ELF-1 (cell line): Measurements from ENCODE around the gene CCDC141.

ENCODE experiments used
- DNase-seq: peaks from one replicate; pipeline ENCODE4 v3.0.0-alpha.2; 2016; ENCODE audit warnings: low read depth, low spot score

Gene CCDC141

DNA sequence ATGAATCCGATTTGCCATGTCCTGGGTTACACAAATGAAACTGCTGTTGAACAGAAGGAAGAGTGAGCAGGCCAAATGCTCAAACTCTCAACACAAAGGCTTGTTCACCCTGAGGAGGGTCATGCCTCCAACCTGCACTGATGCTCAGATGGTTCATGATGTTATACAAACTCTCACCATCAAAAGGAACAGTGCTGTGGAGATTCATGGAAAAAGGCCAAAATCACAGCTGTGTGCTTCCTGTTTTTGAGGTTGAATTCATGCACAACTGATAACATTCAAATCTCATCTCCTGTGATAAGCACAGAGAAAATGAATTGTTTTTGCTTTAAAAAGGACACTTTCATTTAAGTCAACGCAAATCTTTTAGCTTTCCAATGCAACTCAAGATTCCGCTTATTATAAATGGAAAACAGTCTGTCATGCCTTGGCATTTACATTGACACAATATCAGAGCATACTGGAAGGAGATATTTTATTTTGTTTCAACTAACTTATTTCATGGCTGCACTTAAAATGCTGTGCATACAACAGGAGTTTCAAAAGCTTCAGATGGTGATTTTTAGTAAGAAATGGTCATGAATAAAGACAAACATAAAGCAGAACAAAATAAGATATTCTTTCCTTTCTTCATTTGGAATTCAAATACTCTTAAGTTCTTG, 220.5 kb downstream of the CCDC141 start:
- no peak for DNase-seq

DNA sequence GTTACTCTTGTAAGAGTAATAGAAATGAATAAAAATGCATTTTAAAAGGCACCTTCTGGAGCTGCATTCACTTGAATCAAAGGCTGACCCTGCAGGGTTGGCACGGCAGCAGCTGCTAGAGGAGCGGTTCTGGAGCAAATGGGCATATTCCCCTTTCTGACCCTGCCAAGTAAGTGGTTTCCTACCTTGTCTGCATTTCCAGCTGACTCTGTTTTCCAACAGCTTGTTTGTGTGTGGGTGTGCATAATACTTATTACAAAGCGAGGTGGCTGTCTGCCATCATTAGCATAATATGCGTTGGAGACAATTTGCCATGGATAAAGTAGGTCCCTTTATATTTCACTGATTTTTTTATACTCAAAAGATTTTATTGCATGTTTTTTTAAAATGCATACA, 221.5 kb downstream of the CCDC141 start:
- no peak for DNase-seq

DNA sequence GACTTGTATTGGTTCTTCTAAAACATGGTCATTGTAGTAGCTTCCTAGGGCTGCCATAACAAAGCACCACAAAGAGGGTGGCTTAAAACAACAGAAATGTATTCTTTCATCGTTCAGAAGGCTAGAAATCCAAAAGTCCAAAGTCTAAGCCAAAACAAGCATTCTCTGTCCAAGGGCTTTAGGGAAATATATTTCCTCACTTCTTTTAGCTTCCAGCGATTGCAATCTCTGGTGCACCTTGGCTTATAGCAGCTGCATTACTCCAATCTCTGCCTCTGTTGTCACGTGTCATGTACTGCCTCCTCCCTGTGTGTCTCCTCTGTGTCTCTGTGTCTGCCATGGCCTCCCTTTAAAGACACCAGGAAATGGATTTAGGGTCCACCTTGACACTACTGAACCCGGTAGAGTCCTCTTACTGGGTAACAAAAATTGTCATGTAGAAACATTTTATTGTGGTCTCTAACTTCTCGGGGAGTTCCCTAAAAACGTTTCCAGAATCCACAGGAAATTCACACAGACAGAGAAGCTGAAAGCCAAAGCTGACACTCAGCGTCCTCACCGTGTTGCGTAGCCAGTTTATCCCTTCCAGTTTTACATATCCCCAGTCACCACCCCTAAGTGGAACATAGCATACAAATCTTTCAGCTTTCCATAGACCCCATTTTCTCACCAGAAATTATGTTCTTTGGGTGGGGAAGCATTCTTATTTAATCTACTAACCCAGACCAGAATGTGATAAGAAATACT, 222.0 kb downstream of the CCDC141 start:
- DNase-seq, result no peak

DNA sequence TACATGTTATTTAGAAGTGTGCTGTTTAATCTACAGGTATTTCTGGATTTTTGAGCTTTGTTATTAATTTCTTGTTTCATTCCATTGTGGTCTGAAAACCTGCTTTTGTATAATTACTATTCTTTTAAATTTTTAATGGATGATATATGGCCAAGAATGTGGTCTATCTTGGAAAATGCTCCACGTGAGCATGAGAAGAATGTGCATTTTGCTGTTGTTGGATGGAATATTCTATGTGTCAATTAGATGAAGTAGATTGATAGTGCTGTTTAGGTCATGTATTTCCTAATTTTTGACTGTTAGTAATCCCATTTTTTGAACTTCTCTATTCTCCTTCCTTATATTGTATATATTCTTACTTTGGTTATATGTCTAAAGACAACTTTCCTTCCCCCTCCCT, 222.8 kb downstream of the CCDC141 start:
- no peak for DNase-seq

DNA sequence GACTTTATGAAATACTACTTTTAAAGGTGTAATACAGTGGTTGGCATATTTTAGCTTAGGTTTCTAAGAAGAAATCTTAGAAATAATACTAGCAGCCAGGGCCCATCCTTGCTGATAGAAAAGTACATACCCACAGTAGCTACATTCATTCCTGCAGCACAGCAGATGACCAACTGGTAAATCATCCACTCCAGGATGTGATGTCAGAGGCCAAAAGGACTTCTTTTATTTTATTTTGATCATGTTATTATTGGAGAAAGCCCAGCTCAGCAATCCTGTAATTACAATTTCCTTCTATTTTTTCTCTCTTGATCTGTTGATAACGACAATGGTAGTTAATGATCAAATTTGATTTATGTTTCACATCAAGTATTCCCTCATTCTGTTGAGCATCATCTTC, 224.8 kb downstream of the CCDC141 start:
- DNase-seq, result no peak

DNA sequence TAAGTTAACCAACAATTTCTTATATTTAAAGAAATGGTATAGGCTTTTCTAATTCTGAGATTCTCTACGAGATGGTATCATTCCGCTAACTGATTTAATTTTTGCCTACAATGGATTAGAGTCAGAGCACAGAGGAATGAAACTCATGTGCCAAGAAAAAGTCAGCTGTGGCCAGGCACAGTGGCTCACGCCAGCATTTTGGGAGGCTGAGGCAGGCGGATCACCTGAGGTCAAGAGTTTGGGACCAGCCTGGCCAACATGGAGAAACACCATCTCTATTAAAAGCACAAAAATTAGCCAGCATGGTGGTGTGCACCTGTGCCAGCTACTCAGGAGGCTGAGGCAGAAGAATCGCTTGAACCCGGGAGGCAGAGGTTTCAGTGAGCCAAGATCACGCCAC, 225.8 kb downstream of the CCDC141 start:
- DNase-seq, result no peak

DNA sequence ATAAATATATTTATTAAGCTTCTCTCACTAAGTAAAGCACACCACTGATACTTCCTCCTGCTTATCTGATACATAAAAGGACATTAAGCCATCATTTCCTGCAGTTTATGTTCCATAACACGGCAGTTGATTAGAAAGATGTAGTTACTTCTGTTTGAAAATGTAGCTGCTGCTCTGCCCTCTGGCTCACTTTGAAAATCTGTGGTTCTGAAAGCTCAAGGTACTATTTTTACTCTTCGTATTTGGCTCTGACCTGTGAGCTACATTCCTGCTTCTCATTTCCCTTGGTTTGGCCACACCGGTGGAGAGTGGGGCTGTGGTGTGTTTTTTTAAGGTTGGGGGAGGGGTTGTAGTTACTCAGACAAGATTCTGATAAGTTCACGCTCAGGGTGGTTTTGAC, 229.9 kb downstream of the CCDC141 start:
- DNase-seq, result no peak

DNA sequence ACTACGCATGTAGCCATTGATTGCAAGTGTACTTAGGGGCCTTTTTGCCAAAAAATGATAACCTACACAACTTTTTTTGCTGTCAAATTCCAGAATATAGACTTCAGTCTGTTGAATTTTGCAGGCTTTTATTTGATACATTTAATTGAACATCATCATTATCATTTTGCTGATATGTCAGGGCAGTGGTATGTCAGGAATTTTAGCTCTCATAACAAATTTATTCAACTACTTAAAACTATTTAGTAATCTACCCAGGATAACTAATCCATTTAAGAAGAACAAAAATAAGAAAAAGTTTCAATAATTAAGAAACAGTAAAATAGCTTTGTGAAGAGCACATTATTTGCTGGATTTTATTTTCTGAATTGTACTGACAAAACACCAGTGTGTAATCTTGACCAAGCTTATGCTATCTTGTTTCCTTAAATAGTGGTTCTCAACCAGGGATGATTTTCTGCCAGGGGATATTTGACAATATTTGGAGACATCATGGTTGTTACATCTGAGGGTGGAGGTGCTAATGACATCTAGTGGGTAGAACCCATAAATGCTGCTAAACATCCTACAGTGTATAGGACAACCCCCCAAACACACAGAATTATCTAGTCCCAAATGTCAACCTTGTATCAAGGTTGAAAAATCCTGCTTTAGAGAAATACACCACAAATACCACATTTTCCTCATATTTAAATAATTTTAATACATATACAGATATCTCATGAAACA, 230.6 kb downstream of the CCDC141 start:
- no peak for DNase-seq

DNA sequence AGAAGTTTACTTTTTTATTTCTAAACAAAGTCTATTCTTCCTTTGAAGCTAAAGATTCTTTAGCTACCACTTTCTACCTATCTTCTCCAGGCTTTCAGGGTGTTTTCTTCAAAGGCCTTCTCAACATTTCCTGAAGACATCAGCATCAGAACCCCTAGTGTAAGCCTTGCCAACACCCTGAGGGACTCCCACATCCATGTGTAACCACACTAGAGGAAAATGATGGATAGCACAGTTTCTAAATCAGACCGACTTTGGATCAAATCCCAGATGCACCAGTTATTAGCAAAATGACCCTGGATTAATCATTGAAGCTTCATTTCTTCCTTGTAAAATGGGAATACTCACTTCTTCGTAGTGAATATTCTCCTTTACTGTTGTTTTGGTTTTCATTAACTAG, 238.0 kb downstream of the CCDC141 start:
- DNase-seq, result no peak

DNA sequence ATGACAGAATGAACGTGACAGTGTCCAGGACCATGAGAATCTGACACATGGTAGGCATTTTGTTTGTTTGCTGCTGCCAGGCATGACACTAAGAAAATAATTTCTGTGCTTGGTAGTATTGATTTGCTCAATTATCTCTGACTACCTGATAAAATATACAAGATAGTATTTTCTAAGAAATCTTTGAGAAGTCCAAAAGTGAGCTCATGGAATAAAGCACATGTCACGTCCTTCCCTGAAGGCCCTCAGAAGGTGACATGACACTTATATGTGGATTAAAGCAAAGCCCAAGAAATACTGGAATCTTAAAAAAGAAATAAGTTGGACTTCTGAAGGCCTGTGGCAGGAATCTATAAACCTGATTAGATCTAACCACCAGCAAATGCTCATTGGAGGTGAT, 238.9 kb downstream of the CCDC141 start:
- no peak for DNase-seq

DNA sequence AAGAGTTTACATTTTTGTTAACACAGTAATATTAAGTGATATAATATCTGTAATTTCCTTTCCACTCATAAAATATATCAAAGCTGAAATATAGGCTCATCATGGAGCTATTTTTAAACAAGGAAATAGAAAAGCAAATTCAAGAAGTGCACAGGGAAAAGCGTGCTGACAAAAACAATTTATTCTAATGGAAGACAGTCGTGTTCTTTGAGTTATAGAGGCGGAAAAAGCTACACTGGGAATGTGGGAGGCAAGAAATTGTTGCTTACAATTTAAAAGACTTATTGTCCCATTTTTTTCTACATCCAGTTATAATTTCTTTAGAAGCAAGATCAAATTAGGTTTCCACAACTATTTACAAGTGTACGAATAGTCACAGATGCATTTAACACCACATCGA, 239.5 kb downstream of the CCDC141 start:
- DNase-seq, result no peak

DNA sequence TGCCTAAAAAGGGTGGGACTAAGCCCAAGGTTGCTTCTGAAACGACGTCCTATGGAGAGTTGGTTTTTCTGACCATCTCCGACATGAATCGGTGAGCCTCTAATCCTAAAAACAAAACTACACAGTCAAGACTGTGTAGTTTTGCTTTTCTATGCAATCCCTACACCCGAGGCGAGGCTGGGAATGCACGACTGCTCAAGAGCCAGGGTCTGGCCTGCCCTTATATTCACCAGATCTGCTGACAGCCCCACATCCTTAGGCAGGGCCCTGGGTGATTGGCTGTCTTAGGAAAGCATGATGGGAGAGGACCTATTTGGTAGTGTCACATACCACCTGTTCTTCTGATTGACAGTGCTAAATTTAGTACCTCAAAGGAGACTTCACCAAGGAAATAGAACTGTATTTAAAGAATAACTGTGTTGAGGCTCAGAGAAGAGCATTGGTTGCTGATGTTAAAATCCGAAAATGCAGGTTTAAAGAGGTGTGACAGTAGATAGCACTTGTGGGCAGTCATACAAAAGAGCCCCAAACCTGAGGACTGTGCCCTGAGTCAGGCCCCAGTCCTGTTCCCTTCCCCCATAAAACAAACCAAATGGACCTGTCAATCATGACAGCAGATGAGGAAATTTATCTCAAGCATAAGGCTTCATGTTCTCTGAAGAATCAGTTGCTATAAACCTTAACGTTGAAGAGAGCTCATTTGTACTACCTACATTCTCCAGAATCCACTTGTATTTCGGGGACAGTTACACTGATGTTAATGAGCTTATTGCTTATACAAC, 242.5 kb downstream of the CCDC141 start, which contains the start of gene TTN:
Gene TTN (minus strand): TSS at position 197 of the 782 bp plus-strand sequence. CDS start 2,781 bp downstream, outside the sequence.
- no peak for DNase-seq

DNA sequence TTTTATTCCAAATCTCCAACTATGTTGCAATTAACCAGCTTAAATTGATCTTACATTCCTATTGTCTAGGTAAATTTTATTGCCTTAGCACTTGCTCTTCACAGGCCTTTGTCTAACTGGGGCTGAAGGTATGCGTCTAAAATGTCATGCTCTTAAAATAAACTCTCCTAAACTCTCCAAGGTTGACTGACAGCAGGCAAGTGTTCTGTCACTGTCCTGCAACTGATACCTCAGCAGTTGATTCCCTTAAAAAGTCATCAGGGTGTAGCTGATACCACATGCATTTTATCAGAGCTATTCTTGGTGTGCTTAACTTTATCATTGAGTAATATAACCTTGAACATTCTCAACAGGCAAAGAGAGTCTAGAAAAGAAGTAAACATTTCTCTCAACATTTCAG, 243.4 kb downstream of the CCDC141 start:
- no peak for DNase-seq

DNA sequence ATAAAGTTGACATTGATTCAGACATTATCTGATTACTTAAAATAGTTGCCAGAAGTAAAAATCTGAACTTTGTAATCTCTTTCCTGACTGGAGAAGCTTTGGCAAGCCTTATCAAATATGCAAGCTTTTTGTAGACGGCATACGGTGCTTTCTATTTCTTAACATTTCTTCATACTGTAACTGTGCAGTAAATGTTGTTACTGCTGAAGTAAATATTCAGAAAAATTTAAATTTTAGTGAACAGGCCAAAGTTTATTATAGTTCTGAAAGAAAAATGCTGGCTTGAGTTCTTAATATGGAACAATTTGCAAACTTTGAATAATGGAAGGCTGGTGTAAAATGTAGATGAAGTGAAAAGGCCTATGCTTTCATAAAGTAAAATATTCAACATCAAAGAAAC, 244.5 kb downstream of the CCDC141 start:
- no peak for DNase-seq

DNA sequence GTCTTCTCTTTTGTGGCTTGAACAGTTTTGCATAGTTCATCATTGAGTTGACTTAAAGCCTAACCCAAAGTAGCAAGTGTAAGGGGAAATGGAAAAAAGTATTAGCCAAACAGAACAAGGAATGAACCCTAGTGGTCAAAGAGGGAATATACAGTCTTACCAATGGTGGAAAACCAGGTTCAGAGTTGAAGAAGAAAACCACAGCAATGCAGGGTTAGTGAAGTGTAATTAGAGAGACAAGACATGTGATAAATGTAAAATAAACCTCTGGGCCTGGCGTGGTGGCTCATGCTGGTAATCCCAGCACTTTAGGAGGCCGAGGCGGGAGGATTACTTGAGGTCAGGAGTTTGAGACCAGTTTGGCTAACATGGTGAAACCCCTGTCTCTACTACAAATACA, 245.1 kb downstream of the CCDC141 start:
- peak; percentile 23 for DNase-seq

DNA sequence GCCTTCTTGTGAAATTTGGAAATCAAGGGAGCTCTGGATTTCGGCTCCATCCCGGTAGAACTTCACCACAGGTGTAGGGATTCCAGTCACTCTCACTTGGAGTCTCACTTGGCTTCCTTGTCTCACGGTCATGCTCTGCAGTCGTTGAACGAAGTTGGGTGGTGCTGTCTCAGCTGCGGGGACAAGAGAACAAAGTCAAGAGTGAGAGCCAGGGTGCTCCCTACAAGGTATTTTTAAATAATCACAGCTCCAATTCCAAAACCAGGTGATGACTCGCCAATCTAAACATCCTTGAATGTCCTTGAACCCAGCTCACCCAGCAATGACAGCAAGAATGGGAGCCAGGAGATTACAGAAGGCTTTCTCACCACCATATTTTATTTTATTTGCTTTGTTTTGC, 249.4 kb downstream of the CCDC141 start:
- DNase-seq, result no peak

DNA sequence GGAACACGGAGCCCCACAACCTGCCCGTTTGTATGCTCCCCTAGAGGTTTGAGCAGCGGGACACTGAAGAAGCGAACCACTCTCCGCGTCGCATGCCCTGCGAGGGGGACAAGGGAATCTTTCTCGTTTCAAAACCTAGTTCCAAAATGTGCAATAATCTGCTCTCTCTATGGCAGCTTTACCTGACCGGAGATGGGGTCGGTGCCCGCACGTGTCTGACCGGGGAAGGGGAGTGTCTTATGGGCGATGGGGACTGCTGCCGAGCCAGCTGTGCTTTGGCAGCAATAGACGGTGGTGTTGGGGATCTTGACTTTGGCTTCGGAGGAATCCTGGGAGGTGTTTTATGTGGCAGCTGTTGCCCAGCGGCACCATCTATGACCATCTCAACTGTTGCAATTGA, 250.6 kb downstream of the CCDC141 start:
- DNase-seq, result no peak

DNA sequence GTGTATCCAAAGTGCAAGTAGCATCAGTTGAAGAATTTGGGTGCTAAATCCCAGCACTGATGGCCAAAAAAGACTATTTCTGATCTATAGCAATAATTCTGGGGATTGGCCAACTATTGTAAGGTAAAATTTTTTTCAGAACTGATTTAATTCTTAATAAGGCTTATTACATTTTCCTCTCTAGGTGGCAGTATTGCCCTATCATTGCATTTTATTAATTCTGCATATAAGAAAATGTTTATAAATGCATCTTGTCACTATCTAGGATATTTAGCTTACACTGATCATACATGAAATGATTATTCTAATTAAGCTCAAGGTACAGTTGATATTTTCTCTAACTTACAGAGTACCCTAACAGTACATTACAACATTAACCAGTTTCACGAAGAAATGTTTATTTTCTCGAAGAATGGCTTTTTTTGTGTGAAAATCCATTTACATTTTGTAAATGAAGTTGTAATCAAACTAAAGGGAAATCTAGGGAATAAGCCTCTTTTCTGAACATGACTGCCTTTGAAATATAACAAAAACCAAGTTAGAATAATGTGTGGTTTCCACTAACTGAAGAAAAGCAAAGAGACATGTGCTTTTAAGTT, 253.8 kb downstream of the CCDC141 start:
- DNase-seq, result no peak

DNA sequence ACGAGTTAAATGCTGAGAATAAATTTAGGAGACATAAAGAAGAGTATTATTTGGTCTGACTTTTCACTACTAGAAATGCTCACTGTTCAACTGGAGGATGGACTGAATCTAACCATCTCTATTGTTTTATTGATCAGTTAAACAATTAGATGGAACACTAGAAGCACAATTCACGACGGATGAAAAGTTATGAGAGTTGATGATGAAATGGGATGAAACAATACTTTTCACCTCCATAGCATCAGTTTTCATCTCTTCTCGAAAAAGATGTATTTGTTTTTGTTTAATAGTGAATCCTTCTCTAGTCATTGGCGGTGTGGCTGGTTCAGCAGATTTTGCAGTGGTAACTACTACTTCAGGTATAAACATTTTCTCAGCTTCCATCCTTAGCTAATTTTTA, 262.0 kb downstream of the CCDC141 start:
- no peak for DNase-seq

DNA sequence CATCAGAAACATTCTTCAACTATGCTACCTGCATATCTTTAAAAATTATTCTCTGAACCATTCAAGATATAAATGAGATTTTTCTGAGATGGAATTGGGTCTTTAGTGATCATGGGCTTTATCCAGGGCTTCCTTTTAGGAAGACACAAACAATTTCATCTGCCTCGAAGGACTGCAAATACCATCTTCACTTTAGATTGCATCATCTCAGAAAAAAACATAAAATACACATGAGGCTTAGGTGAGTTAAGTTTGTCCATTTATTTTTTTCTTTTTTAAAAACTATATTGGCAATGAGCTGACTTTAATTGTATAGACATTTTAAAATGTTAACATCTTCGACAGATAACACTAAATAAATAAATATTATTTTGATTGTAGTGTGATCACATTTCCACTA, 262.8 kb downstream of the CCDC141 start:
- no peak for DNase-seq

DNA sequence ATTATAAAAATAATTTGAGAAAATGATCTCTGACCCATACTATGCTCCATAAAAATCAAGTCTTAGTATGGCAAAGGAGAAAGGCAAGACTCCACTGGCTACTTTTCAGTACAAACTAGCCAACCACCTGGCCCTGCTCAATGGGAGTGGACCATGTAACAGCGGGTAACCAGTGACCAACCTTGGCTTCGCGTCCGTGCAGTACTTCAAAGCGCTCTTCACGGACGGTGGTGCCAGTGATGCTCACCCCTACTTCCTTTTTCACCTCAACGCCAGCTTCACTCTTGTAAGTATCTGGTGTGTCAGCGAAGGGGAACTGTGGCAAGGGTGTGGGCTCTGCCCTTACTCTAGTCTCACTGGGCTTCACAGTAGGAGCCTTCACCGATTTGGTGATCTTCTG, 266.0 kb downstream of the CCDC141 start:
- no peak for DNase-seq

DNA sequence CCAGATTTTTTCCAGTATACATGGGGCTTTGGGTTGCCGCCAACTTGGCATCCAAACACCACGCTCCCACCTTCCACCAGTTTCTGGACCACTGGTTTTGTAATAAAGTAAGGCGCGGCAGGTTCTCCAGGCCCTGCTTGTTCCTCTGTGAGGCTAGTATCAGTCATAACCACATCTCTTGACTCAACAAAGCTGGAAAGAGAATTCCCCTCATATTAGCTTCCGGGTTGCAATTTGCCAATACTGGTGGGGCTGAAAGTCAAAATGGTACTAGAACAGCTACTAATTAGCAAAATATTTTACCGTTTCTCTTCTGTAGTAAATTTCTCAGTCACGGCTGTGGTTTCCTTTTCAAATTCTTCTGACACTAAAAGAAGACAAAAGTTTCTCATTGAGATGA, 267.7 kb downstream of the CCDC141 start:
- no peak for DNase-seq
